K562 (cell line): ENCODE measurements around the gene LIN7A. TPM values are rescaled to one million over a fixed set of nuclear protein-coding genes. Genes with fewer than 3 reads are reported as not detected.

Experiments
- ATAC-seq: fragments of 200-7000 bp; cut with Tn5 transposase; 3 replicates; pipeline ENCODE4 v1.9.1; 2020; ENCODE audit warnings: moderate library complexity
- BruUV-seq: library from RNA; stranded (reverse); fragments of 400-500 nt; replicated peaks from 2 replicates; lab custom pipeline; 2021; lab: Mats Ljungman, UMichigan
- CTCF ChIA-PET: fragments of 300-600 bp; formaldehyde crosslinking; extraction: SDS; loops from one replicate; lab custom pipeline; 2021; ENCODE audit warnings: low intra/inter-chr PET ratio; lab: Yijun Ruan, JAX
- POLR2A ChIA-PET: fragments of 300-600, 350-650 bp; sonication (Branson Sonifier 250); formaldehyde crosslinking; extraction: SDS; loops from one replicate; lab custom pipeline; 2021; ENCODE audit warnings: antibody characterized with exemption, inconsistent platforms; lab: Yijun Ruan, JAX
- DNase-seq, 4 experiments: peaks; one replicate each; pipeline versions ENCODE4 v3.0.0 to v3.0.0-alpha.2; 2011 to 2018; ENCODE audit warnings: low spot score in 3 of 4, mixed read lengths in 3 of 4; ENCODE audit errors: extremely low read depth in 1 of 4
- FAIRE-seq: peaks from 2 replicates; lab custom pipeline; 2011; peaks lifted over from hg19 to GRCh38; lab: Jason Lieb, UNC
- H2AFZ ChIP-seq: 2 replicates; pipeline ENCODE4 v1.6.0; 2011; ENCODE audit warnings: low read depth, low read length, control low read depth, inconsistent platforms
- H3K27ac ChIP-seq: fragments of 200-600 bp; 3 replicates; pipeline ENCODE4 v1.8.0; 2011; ENCODE audit warnings: low read depth, mild to moderate bottlenecking, control low read depth, inconsistent platforms, low read length, moderate library complexity, mixed read lengths; ENCODE audit errors: extremely low read depth
- H3K27me3 ChIP-seq, 2 experiments: fragments of 300-600 bp in 1 of 2; 2 replicates in 1 of 2; 3 replicates in 1 of 2; pipeline versions ENCODE4 v1.6.0 to v1.8.0; 2011; ENCODE audit warnings: inconsistent platforms in 2 of 2, low read length in 2 of 2, mild to moderate bottlenecking in 1 of 2, mixed read lengths in 1 of 2, moderate library complexity in 1 of 2; ENCODE audit not compliant: control insufficient read depth in 2 of 2, insufficient read depth in 2 of 2
- H3K36me3 ChIP-seq: fragments of 300-600 bp; 3 replicates; pipeline ENCODE4 v1.8.0; 2011; ENCODE audit warnings: mild to moderate bottlenecking, low read length, inconsistent platforms; ENCODE audit not compliant: control insufficient read depth, insufficient read depth
- H3K4me1 ChIP-seq, 2 experiments: fragments of 200-600 bp in 1 of 2; replicated peaks in 1 of 2; 2 replicates in 1 of 2; 3 replicates in 1 of 2; pipeline versions ENCODE4 v1.5.1 to v1.8.0; 2011; ENCODE audit warnings: inconsistent platforms in 2 of 2, low read length in 2 of 2, mild to moderate bottlenecking in 1 of 2, mixed read lengths in 1 of 2, moderate library complexity in 1 of 2; ENCODE audit not compliant: control insufficient read depth in 2 of 2, insufficient read depth in 2 of 2
- H3K4me2 ChIP-seq: 2 replicates; pipeline ENCODE4 v1.6.1; 2011; ENCODE audit warnings: low read length, control low read depth, inconsistent platforms, mixed read lengths; ENCODE audit not compliant: insufficient read depth
- H3K4me3 ChIP-seq: fragments of 200-600 bp; sonication (generic), shearing (Covaris generic); 2 replicates; pipeline ENCODE4 v1.5.1; 2016; ENCODE audit warnings: control low read depth, inconsistent platforms
- H3K79me2 ChIP-seq: fragments of 200-600 bp; 3 replicates; pipeline ENCODE4 v1.8.0; 2011; ENCODE audit warnings: low read length, inconsistent platforms; ENCODE audit not compliant: control insufficient read depth, insufficient read depth
- H3K9ac ChIP-seq, 2 experiments: 2 replicates each; pipeline versions ENCODE4 v1.6.0 to v1.6.1; 2011; ENCODE audit warnings: low read depth in 2 of 2, low read length in 2 of 2, control low read depth in 1 of 2, inconsistent platforms in 1 of 2, mild to moderate bottlenecking in 1 of 2, mixed read lengths in 1 of 2; ENCODE audit not compliant: insufficient read depth in 1 of 2
- H3K9me1 ChIP-seq: one replicate; pipeline ENCODE4 v1.6.0; 2011; ENCODE audit warnings: inconsistent platforms, mild to moderate bottlenecking, low read length, moderate library complexity; ENCODE audit not compliant: control insufficient read depth, insufficient read depth
- H3K9me3 ChIP-seq: replicated peaks from 2 replicates; pipeline ENCODE4 v1.5.1; 2011; ENCODE audit warnings: low read depth, low read length, inconsistent platforms; ENCODE audit not compliant: control insufficient read depth, insufficient read depth
- H4K20me1 ChIP-seq: replicated peaks from 2 replicates; pipeline ENCODE4 v1.6.1; 2011; ENCODE audit warnings: low read length, inconsistent platforms, mixed read lengths; ENCODE audit not compliant: control insufficient read depth, insufficient read depth
- HSF4 ChIP-seq: fragments of 250-450 bp; sonication (Bioruptor Pico); IDR thresholded peaks from 2 replicates; pipeline ENCODE4 v2.1.2; 2022; ENCODE audit warnings: mild to moderate bottlenecking, moderate library complexity, borderline replicate concordance
- KDM1A ChIP-seq, 2 experiments: fragments of 450-650 bp; IDR thresholded peaks; 2 replicates each; pipeline ENCODE4 v1.6.1; 2016; ENCODE audit warnings: mild to moderate bottlenecking in 2 of 2
- KDM4B ChIP-seq, 2 experiments: fragments of 450-650 bp in 1 of 2; sonication (generic) in 1 of 2; IDR thresholded peaks; 2 replicates each; pipeline ENCODE4 v1.6.1; 2016 to 2017; ENCODE audit warnings: borderline replicate concordance in 2 of 2, antibody characterized with exemption in 1 of 2, low read depth in 1 of 2, mild to moderate bottlenecking in 1 of 2
- NCOA2 ChIP-seq, 2 experiments: fragments of 450-650 bp; IDR thresholded peaks; 2 replicates each; pipeline ENCODE4 v1.6.1; 2018; ENCODE audit warnings: mild to moderate bottlenecking in 2 of 2, moderate library complexity in 1 of 2; ENCODE audit not compliant: partially characterized antibody in 2 of 2
- RERE ChIP-seq: sonication (generic); formaldehyde crosslinking; IDR thresholded peaks from 2 replicates; pipeline ENCODE4 v1.8.0; 2023; ENCODE audit warnings: missing genetic modification reagents, mild to moderate bottlenecking, borderline replicate concordance
- SMARCA5 ChIP-seq: fragments of 450-650 bp; IDR thresholded peaks from 2 replicates; pipeline ENCODE4 v1.6.1; 2016
- ZNF165 ChIP-seq: fragments of 250-450 bp; sonication (Bioruptor Pico); IDR thresholded peaks from 2 replicates; pipeline ENCODE4 v1.4.0; 2020; ENCODE audit warnings: borderline replicate concordance
- ZNF512 ChIP-seq: IDR thresholded peaks from 2 replicates; pipeline ENCODE4 v1.6.1; 2016; ENCODE audit warnings: missing genetic modification characterization, missing compliant biosample characterization
- ZNF695 ChIP-seq: fragments of 450-650 bp; formaldehyde crosslinking; IDR thresholded peaks from 2 replicates; pipeline ENCODE4 v1.4.0; 2020; ENCODE audit warnings: mild to moderate bottlenecking, moderate library complexity
- ZSCAN29 ChIP-seq: fragments of 450-650 bp; IDR thresholded peaks from 2 replicates; pipeline ENCODE4 v1.6.1; 2017
- WGBS: fragments of 100-300 bp; shearing (Covaris generic); methylation state at CpG from one replicate; pipeline ENCODE4 v1.1.6; 2016; ENCODE audit warnings: low coverage, mixed read lengths; ENCODE audit not compliant: insufficient coverage; ENCODE audit errors: missing lambda C conversion rate; 5-methylcytosine and 5-hydroxymethylcytosine counted together
- in situ Hi-C: fragments of 300-500 bp; cut with MboI; formaldehyde crosslinking; loops from 4 replicates; pipeline ENCODE4 v1.15.0; 2018; ENCODE audit warnings: inconsistent platforms, mixed read lengths
- intact Hi-C: fragments of 100-400 bp; cut with micrococcal nuclease; formaldehyde crosslinking; loops from 2 replicates; pipeline ENCODE4 v1.14.2; 2022
- polyA plus RNA-seq, 8 experiments: library from polyadenylated mRNA; depleted of rRNA in 4 of 8; stranded (reverse) in 5 of 8; unstranded in 3 of 8; fragments of >200 nt; fragmentation: Nextera tagmentation in 2 of 8; fragmentation: Illumina TruSeq in 1 of 8; extraction: Ambion mirVana in 2 of 8; extraction: Trizol in 1 of 8; gene quantifications; 2 replicates each; pipeline versions ENCODE4 v1.2.1 to v1.2.3, GENCODE V29; 2011 to 2014; ENCODE audit warnings: inconsistent platforms in 1 of 8, missing spikeins in 1 of 8
- total RNA-seq, 7 experiments: library from RNA; depleted of rRNA in 6 of 7; stranded (reverse); fragments of >200 nt in 6 of 7; fragmentation: Illumina TruSeq in 2 of 7; extraction: Trizol in 2 of 7; gene quantifications; 2 replicates each; pipeline versions ENCODE4 v1.2.1 to v1.2.3, GENCODE V29; 2011 to 2021; ENCODE audit warnings: low replicate concordance in 1 of 7
- TF ChIP-seq, protein P1 (sequence below): fragments of 450-650 bp; conservative IDR thresholded peaks from 2 replicates; pipeline ENCODE4 v1.6.1; 2016; ENCODE audit warnings: missing genetic modification characterization, low read depth, mild to moderate bottlenecking, control low read depth, missing compliant biosample characterization

The LIN7A gene
- total and polyA plus RNA-seq, 9 of the 15 experiments (the other 6 are each of a cell fraction or from before 2014, with no cell fraction given): not detected

GRCh38 chr12:80925237-80925636 is 12.5 kb downstream of the LIN7A start (continued):
- TF ChIP-seq, protein P1, sequence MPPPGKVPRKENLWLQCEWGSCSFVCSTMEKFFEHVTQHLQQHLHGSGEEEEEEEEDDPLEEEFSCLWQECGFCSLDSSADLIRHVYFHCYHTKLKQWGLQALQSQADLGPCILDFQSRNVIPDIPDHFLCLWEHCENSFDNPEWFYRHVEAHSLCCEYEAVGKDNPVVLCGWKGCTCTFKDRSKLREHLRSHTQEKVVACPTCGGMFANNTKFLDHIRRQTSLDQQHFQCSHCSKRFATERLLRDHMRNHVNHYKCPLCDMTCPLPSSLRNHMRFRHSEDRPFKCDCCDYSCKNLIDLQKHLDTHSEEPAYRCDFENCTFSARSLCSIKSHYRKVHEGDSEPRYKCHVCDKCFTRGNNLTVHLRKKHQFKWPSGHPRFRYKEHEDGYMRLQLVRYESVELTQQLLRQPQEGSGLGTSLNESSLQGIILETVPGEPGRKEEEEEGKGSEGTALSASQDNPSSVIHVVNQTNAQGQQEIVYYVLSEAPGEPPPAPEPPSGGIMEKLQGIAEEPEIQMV (tag): no peak
- TF ChIP-seq ZNF512 (tag) (no peak), HSF4 (no peak), ZNF695 (no peak), ZSCAN29 (no peak), SMARCA5 (no peak), KDM4B (IDR thresholded peaks at IDR 0.05; ENCODE audit: borderline replicate concordance in 2 of 2, low read depth in 1 of 2) (no peak), KDM1A (IDR thresholded peaks at IDR 0.05) (no peak)
- TF ChIP-seq, all 486 proteins: peak for 0

- no peak for FAIRE-seq
- Histone ChIP-seq H3K9me3 (no peaks in the 10 kb centered on the region), H3K4me2 (no peak overlapping the region), H3K27ac (no peak overlapping the region), H3K27me3 (no peaks in the 10 kb centered on the region), H3K36me3 (no peaks in the 10 kb centered on the region), H3K4me3 (no peak overlapping the region), H3K9ac (no peak overlapping the region), H3K4me1 (no peaks in the 10 kb centered on the region), H4K20me1 (no peaks in the 10 kb centered on the region), H2AFZ (no peak overlapping the region), H3K9me1 (no peaks in the 10 kb centered on the region), H3K79me2 (no peaks in the 10 kb centered on the region)
- ChIA-PET CTCF (no interaction called here), POLR2A (no interaction called here)
- no peak for DNase-seq
- WGBS: 0% methylated on average over 2 of the region's 2 CpGs
- no TSS peak for BruUV-seq
- ATAC-seq: no peak
- intact Hi-C loops: no loop called here
- TF ChIP-seq RERE (CRISPR knock-in tag) (no peak), NCOA2 (IDR thresholded peaks at IDR 0.05; ENCODE audit: partially characterized antibody in 2 of 2) (no peak), ZNF165 (CRISPR knock-in tag) (no peak)
- in situ Hi-C loops: no loop called here
These were observed 13.3 kb downstream of the LIN7A start for GRCh38 chr12:80924437-80924836.
